HG02840 (cell line): ENCODE results near the gene RAD51B.
A peak's percentile ranks its signal among the peaks of the same experiment; 100 is the strongest.
"Not testable (repeated sequence)": the region's sequence is repeated elsewhere in the genome, so short reads cannot be mapped to it uniquely, and the experiment has no call there.

Source experiments
- ATAC-seq: cut with Tn5 transposase; IDR thresholded peaks from one replicate; pipeline ENCODE4 v1.9.1; 2021; ENCODE audit warnings: mild to moderate bottlenecking, moderate library complexity, moderate number of reproducible peaks; ENCODE audit not compliant: unreplicated experiment, low FRiP score

The RAD51B gene

GRCh38 chr14:68281497-68281896 lies 461.9 kb downstream of the RAD51B start:
- ATAC-seq = no peak

GRCh38 chr14:68282479-68283377 lies 463.1 kb downstream of the RAD51B start:
- ATAC-seq = peak; percentile 28

- ATAC-seq = peak; percentile 42
These were observed 464.0 kb downstream of the RAD51B start for GRCh38 chr14:68283378-68284123.

- no peak for ATAC-seq
These were observed 464.8 kb downstream of the RAD51B start for GRCh38 chr14:68284333-68284732.

GRCh38 chr14:68284834-68285233 lies 465.3 kb downstream of the RAD51B start:
- no peak for ATAC-seq

GRCh38 chr14:68285421-68286179 lies 466.0 kb downstream of the RAD51B start:
- ATAC-seq = no peak

GRCh38 chr14:68286667-68287066 lies 467.1 kb downstream of the RAD51B start:
- no peak for ATAC-seq

GRCh38 chr14:68289452-68289851 lies 469.9 kb downstream of the RAD51B start:
- not testable (repeated sequence) for ATAC-seq

GRCh38 chr14:68291820-68292219 lies 472.2 kb downstream of the RAD51B start:
- no peak for ATAC-seq

- ATAC-seq = no peak
These were observed 473.0 kb downstream of the RAD51B start for GRCh38 chr14:68292441-68293215.

GRCh38 chr14:68293404-68293803 lies 473.8 kb downstream of the RAD51B start:
- ATAC-seq = no peak

GRCh38 chr14:68295316-68295816 lies 475.8 kb downstream of the RAD51B start:
- no peak for ATAC-seq

GRCh38 chr14:68297039-68297438 lies 477.5 kb downstream of the RAD51B start:
- ATAC-seq = no peak

- ATAC-seq = no peak
These were observed 478.4 kb downstream of the RAD51B start for GRCh38 chr14:68297876-68298468.

GRCh38 chr14:68300608-68301007 lies 481.0 kb downstream of the RAD51B start:
- ATAC-seq = no peak

- ATAC-seq = no peak
These were observed 481.6 kb downstream of the RAD51B start for GRCh38 chr14:68301219-68301618.

GRCh38 chr14:68302938-68303337 lies 483.4 kb downstream of the RAD51B start:
- ATAC-seq = not testable (repeated sequence)

GRCh38 chr14:68305738-68306137 lies 486.2 kb downstream of the RAD51B start:
- ATAC-seq = no peak

GRCh38 chr14:68306265-68306933 lies 486.8 kb downstream of the RAD51B start:
- ATAC-seq = peak; percentile 66
